ENCODE results near the gene ZDHHC11.
"Not testable (repeated sequence)": the region's sequence is repeated elsewhere in the genome, so short reads cannot be mapped to it uniquely, and the experiment has no call there.

ZDHHC11 gene

DNA sequence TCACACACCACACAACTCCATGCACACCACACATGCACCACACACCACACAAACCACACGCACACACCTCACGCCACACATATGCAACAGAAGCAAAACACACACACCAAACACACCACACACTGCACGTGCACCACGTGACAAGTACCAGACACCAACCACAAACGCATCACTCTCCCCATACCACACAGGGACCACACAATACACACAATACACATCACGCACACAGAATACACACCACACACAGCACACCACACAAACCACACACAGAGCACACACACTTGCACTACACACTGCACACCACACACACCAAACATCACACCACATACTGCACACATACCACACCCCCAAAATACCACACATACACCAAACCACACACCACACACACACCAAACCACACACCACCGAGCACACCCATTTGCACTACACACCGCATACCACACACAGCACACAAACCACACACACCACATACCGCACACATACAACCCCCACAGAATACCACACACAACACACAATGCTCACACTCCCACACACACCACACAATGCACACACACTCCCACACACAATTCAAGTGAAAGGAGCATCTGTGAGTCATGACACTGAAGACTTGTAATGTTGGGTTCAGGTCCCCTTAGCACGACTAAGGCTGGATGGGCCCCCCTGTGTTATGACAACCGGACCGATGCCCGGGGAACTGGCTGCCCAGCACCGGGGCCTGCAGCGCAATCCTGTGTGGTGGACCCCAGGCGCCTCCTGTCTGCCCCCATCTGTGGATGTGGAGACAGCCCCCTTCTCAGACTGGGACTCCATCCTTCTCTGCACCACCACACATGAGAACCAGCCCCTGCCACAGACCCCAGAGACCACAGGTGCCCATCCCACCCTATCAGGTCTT lies 6.0 kb upstream of the ZDHHC11 start:
- no peak for DNase-seq

DNA sequence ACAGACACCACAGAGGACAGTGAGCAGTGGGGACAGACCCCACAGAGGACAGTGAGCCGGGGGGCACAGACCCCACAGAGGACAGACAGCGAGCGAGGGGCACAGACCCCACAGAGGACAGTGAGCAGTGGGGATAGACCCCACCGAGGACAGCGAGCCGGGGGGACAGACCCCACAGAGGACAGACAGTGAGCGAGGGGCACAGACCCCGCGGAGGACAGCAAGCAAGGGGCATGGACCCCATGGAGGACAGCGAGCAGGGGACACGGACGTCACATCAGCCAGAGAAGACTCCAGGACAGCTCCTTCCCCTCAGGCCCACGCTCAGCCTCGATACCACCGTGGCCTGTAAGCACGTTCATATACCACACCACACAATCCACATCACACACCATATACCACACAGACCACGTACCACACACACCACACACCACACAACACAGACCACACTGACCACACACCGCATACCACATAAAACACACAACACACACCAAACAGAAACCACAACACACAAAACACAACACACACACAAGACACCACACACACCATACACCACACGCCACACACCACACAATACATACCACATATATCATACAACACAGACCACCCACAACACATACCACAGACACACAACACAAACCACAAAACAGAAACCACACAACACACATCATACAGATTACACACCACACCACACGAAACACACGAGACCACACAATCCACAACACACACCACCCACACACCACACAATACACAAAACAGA lies 5.2 kb upstream of the ZDHHC11 start:
- DNase-seq = no peak

DNA sequence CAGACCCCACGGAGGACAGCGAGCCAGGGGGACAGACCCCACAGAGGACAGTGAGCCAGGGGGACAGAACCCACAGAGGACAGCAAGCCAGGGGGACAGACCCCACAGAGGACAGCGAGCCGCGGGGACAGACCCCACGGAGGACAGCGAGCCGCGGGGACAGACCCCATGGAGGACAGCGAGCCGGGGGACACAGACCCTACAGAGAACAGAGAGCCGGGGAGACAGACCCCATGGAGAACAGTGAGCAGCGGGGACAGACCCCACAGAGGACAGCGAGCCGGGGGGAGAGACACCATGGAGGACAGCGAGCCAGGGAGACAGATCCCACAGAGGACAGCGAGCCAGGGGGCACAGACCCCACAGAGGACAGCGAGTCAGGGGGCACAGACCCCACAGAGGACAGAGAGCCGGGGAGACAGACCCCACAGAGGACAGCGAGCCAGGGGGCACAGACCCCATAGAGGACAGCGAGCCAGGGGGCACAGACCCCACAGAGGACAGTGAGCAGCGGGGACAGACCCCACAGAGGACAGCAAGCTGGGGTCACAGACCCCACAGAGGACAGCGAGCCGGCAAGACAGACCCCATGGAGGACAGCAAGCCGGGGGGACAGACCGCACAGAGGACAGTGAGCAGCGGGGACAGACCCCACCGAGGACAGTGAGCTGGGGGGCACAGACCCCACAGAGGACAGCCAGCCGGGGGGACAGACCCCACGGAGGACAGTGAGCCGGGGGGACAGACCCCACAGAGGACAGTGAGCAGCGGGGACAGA lies 4.4 kb upstream of the ZDHHC11 start:
- DNase-seq = no peak

DNA sequence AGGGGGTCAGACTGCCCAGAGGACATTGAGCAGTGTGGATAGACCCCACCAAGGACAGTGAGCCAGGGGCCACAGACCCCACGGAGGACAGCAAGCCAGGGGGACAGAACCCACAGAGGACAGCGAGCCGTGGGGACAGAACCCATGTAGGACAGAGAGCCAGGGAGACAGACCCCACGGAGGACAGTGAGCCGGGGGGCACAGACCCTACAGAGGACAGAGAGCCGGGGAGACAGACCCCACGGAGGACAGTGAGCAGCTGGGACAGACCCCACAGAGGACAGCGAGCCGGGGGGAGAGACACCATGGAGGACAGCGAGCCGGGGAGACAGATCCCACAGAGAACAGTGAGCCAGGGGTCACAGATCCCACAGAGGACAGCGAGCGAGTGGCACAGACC lies 3.4 kb upstream of the ZDHHC11 start:
- DNase-seq = no peak

DNA sequence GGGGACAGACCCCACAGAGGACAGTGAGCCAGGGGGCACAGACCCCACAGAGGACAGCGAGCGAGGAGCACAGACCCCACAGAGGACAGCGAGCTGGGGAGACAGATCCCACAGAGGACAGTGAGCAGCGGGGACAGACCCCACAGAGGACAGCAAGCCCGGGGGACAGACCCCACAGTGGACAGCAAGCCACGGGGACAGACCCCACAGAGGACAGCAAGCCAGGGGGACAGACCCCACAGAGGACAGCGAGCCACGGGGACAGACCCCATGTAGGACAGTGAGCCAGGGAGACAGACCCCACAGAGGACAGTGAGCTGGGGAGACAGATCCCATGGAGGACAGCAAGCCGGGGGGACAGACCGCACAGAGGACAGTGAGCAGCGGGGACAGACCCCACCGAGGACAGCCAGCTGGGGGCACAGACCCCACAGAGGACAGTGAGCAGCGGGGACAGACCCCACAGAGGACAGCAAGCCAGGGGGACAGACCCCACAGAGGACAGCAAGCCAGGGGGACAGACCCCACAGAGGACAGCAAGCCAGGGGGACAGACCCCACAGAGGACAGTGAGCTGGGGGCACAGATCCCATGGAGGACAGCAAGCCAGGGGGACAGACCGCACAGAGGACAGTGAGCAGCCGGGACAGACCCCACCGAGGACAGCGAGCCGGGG lies 2.8 kb upstream of the ZDHHC11 start:
- DNase-seq = not testable (repeated sequence)

DNA sequence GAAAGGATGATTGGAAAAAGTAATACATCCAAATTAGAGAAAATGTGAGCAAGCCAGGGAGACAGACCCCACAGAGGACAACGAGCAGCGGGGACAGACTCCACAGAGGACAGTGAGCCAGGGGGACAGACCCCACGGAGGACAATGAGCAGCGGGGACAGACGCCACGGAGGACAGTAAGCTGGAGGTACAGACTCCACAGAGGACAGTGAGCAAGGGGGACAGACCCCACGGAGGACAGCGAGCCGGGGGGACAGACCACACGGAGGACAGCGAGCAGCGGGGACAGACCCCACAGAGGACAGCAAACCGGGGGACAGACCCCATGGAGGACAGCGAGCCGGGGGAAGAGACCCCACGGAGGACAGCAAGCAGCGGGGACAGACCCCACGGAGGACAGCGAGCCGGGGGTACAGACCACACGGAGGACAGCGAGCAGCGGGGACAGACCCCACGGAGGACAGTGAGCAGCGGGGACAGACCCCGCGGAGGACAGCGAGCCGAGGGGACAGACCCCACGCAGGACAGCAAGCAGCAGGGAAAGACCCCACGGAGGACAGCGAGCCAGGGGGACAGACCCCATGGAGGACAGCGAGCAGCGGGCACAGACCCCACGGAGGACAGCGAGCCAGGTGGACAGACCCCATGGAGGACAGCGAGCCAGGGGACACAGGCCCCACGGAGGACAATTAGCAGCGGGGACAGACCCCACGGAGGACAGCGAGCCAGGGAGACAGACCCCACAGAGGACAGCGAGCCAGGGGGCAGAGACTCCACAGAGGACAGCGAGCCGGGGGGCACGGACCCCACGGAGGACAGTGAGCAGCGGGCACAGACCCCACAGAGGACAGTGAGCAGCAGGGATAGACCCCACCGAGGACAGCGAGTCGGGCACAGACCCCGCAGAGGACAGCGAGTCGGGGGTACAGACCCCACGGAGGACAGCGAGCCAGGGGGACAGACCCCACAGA lies 1.9 kb upstream of the ZDHHC11 start:
- no peak for DNase-seq

DNA sequence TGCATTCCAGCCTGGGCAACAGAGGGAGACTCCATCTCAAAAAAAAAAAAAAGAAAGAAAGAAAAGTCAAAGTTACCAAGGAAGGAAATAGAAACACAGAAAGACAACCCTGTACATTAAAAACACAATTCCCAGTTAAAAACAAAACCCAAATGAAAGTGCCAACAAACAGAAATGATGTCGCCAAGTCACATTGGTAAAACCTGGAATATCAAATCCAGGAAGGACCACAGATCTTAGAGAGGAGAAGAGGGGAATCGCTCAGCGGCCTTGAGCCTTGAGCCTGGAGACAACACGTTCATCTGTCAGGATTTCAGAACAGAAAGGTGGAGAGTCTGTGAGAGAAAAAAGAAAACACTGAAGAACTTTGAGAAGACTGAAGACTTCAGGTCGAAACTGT lies 1.2 kb upstream of the ZDHHC11 start:
- no peak for DNase-seq

DNA sequence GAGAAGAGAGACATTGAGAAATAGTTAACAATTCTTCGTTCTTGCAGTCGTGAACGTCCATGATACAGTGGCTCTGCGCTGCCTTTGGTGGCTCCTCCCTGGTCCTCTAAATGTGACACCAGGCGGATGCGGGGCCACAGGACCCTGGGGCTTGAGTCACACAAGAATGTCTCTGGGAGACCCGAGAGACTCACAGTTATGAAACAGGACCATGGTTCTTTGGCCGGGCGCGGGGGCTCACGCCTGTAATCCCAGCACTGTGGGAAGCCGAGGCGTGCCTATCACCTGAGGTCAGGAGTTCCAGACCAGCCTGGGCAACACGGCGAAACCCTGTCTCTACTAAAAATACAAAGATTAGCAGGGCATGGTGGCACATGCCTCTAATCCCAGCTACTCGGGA lies 767 bp upstream of the ZDHHC11 start:
- DNase-seq = no peak

DNA sequence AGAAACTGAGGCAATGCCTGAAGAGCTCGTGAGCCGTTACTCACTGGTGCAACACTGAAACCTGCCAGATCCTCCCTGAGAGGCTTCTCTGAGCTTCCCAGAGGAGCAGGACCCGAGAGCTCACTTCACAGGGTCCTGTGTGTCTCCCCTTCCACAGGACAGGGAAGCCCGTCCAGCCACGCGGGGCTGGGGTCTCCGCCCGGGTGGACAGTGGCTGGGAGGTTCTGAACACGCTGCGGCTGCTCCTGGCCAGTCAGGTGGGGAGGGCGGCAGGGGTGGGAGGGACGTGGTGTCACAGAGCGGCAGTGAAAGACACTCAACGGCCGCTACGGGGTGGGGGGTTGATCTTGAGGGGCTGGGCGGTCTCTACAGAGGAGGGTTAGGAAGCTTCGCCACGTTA lies 290 bp upstream of the ZDHHC11 start:
- DNase-seq = no peak

DNA sequence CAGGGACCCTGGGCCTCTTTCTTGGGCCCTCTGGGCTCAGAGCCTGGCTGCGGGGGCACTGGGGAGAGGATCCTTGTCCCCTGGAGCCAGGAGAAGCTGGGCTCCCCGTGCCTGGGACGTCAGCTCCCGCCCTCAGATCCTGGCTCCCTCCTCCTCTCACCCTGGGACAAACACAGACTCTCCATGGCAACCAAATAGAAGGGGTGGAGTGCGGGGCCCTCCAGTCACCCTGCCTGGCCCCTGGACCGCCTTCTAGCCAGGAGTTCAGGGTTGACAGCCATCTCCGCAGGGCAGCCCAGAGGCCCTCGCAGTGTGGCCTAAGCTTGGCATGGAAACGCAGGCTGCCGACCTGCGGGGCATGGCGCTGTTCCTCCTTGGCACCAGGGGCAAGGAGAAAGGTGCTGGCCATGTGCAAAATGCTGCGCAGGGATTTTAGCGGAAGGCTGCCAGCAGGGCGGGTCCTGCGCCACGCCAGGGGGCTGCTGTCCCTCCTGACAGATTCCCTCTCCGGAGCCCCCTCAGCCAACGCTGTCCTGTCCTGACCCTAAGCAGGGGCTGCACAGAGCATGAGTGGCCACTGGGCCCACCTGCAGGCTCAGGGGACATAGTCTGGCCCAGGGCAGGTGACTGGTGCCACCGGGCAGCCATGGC lies 1.0 kb downstream of the ZDHHC11 start:
- no peak for DNase-seq

DNA sequence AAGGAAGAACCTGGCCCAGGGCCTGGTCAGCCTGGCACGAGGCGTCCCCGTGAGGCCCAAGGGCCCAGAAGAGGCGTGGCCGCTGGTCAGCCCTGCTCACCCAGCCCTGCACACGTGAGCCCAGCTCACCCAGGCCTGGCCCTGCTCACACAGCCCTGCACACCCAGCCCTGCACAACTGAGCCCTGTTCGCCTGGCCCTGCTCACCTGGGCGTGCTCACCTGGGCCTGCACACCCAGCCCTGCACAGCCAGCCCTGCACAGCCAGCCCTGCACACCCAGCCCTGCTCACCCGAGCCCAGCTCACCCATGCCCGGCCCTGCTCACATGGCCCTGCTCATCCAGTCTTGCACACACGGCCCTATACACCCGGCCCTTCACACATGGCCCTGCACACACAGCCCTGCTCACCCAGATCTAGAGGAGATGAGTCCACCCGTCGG lies 2.1 kb downstream of the ZDHHC11 start:
- no peak for DNase-seq

DNA sequence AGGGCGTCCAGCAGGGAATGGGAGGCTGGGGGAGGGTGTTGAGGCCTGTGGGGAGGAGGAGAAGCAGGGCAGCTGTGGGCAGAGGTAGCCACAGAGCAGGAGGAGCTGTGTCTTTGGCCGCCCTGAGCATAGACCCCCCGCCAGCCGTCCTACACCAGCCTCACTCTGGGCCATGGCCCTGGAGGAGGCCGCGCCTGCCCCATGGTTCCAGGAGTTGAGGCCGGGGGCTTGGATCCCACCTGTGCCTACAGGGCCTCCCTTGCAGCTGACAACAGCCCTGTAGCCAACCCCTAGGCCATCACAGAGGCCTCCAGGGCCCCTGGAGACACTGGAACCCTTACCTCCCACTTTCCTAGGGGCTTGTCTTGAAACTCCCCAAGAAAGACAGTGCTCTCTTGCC lies 3.0 kb downstream of the ZDHHC11 start:
- not testable (repeated sequence) for DNase-seq

DNA sequence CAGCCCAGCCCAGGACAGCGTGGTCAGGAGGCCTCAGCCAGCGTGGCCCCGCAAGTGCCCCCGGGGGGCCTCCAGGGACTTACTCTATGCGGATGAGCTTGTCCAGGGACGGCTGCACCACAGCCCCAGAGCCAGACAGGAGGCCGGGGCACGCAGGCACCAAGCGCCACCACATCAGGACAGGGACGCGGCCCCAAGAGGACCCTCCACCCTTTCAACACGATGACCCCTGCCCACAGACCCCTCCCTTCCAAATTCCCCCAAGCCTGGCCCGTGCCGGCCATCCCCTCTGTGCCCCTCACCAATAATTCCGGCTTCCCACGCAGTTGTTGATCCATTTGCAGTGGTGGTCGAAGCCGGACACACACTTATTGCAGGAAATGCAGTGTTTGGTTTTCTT lies 3.6 kb downstream of the ZDHHC11 start:
- not testable (repeated sequence) for DNase-seq

DNA sequence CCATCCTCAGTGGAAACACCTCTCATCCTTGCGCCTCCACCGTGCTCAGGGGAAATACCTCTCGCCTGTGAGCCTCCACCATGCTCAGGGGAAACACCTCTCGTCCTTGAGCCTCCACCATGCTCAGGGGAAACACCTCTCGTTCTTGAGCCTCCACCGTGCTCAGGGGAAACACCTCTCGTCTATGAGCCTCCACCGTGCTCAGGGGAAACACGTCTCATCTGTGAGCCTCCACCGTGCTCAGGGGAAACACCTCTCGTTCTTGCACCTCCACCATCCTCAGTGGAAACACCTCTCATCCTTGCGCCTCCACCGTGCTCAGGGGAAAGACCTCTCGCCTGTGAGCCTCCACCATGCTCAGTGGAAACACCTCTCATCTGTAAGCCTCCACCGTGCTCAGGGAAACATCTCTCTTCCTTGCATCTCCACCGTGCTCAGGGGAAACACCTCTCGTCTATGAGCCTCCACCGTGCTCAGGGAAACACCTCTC lies 4.1 kb downstream of the ZDHHC11 start:
- not testable (repeated sequence) for DNase-seq

DNA sequence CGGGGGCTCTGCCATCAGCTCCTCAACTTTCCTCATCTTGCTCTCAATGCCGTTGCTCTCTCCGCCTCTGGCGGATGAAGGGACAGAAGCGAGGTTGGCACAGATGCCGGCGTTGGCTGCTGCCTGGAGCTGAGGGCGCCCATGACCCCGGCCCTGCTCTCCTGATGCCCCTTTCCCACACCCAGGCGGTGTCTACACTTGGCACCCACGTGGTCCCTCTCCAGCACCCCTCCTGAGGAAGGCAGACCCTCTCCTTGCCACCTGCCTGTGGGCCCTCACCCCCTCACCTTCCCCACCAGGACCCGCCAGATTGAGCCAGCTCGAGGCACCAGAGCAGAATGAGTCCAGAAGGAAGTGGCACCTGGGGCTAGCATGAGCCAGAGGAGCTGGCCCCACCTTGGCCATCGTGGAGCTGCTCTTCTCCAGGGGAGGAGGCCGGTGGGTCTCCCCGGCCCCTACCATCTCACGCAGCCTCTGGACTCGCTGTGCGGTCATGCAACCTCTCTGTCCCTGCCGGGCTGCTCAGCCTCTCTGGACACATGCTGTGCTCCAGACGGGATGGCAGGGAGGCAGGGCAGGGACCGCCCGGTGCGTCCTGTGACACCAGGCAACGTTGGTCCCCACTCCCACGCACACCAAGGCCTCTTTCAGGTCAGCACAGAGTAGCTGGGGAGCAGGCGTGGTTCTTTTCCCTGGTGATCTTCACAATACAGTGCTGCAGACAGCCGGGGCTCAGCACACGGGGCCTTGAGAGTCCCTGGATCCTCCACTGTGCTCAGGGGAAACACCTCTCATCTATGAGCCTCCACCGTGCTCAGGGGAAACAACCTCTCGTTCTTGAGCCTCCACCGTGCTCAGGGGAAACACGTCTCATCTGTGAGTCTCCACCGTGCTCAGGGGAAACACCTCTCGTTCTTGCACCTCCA lies 4.8 kb downstream of the ZDHHC11 start:
- not testable (repeated sequence) for DNase-seq

DNA sequence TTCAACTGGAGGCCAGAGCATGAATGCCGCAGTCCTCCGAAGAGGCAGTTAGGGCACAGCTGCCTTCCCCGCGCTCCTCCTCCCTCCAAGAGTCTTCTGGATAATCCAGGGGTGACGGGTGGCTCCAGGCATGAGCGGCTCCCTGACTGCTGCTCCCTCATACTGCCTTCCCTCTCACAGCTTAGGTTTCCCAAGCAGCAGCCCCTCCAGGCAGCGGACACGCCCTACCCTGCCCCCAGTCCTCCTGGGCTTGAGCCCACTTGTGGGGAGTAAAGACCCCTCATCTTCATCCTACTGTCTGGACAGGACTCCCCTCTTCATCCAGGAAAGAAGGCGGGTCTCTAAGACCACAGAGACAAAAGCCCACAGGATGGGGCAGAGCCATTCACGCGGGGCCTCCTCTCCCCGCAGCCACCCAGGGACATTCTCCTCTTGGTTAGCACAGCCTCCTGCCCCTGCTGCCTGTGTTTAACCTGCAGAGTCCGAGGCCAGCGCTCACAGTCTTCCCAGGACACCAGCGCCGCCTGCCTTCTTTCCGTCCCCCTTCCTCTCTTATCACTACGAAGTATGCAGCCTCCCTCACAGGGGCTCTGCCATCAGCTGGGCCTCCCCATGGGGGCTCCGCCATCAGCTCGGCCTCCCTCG lies 5.6 kb downstream of the ZDHHC11 start:
- DNase-seq = not testable (repeated sequence)

DNA sequence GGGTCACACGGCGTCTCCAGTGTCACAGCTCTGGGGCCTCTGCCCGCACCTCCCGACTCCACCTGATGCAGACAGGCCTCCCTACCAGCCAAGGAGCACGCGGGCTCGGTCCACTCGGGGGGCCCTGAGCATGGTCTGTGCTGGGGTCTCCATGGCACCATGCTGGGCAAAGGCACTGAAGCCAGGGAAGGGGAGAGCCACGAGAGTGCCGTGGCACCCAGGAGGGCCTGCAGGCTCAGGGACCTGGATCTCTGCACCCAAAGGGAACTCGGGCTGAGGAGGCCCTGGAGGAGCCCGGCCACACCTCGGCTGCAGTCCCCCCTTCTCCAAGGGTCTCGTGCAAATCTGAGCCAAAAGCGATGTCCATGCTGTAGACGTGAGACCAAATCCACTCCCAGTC lies 6.4 kb downstream of the ZDHHC11 start:
- not testable (repeated sequence) for DNase-seq

DNA sequence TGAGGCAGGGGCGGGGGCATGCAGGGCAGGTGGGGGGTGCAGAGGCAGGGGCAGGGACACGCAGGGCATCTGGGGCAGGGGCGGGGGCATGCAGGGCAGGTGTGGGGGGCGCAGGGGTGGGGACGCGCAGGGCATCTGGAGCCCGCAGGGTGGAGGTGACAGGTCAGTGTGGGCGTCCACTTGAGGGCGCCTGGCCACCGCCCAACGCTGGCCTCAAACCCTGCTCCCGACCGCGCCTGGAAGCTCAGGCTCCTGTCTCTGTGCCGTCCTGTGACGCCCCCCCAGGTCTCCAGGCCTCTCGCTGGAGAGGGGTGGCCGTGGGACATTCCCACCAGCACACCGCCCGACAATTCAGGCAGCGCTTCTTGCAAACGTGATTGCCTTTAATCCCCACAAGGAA lies 6.9 kb downstream of the ZDHHC11 start:
- not testable (repeated sequence) for DNase-seq

DNA sequence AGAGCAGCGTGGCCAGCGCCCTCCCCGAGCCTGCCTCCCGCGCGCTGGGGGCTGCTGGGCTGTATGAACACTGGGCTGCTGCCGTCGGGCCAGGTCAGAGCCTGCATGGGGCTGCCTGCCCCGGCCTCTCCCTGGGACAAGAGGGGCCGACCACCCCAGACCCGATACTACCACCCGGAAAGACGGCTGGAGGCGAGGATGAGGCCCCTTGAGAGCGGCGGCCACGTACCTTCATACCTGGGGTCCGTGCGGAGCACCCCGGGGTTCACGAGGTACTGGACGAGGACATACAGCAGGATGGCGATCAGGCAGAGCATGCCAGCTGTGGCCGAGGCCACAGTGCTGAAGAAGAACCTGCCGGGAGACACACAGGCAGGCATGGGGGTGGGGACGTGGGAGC lies 7.4 kb downstream of the ZDHHC11 start:
- not testable (repeated sequence) for DNase-seq
